GM18858 (cell line): ENCODE results near the gene CTIF.

Experiments used
- ATAC-seq: cut with Tn5 transposase; IDR thresholded peaks from one replicate; pipeline ENCODE4 v1.9.1; 2021; ENCODE audit not compliant: unreplicated experiment

The CTIF gene

GRCh38 chr18:48872234-48873145 is 333.7 kb downstream of the CTIF start:
- ATAC-seq: no peak

- ATAC-seq: no peak
These were observed 335.4 kb downstream of the CTIF start for GRCh38 chr18:48874233-48874632.

GRCh38 chr18:48874701-48875162 is 335.9 kb downstream of the CTIF start:
- no peak for ATAC-seq

GRCh38 chr18:48875314-48875941 is 336.6 kb downstream of the CTIF start:
- no peak for ATAC-seq

GRCh38 chr18:48875942-48876511 is 337.2 kb downstream of the CTIF start:
- ATAC-seq: no peak

GRCh38 chr18:48876590-48876989 is 337.8 kb downstream of the CTIF start:
- no peak for ATAC-seq

GRCh38 chr18:48877941-48878340 is 339.1 kb downstream of the CTIF start:
- no peak for ATAC-seq

- ATAC-seq: no peak
These were observed 339.6 kb downstream of the CTIF start for GRCh38 chr18:48878471-48878870.

- ATAC-seq: no peak
These were observed 340.2 kb downstream of the CTIF start for GRCh38 chr18:48879008-48879431.

GRCh38 chr18:48880931-48881330 is 342.1 kb downstream of the CTIF start:
- no peak for ATAC-seq

GRCh38 chr18:48882379-48882778 is 343.5 kb downstream of the CTIF start:
- ATAC-seq: no peak

GRCh38 chr18:48884306-48884705 is 345.5 kb downstream of the CTIF start:
- ATAC-seq: no peak

GRCh38 chr18:48884771-48885170 is 345.9 kb downstream of the CTIF start:
- ATAC-seq: no peak

- no peak for ATAC-seq
These were observed 346.6 kb downstream of the CTIF start for GRCh38 chr18:48885266-48885923.

GRCh38 chr18:48885924-48886400 is 347.1 kb downstream of the CTIF start:
- ATAC-seq: no peak

- ATAC-seq: no peak
These were observed 347.9 kb downstream of the CTIF start for GRCh38 chr18:48886520-48887293.

- no peak for ATAC-seq
These were observed 348.6 kb downstream of the CTIF start for GRCh38 chr18:48887294-48887904.

- ATAC-seq: no peak
These were observed 349.3 kb downstream of the CTIF start for GRCh38 chr18:48887905-48888772.

GRCh38 chr18:48888773-48889080 is 349.9 kb downstream of the CTIF start:
- ATAC-seq: no peak
